ENCODE data around the gene CADPS. TPM values are rescaled to one million over a fixed set of nuclear protein-coding genes. Genes with fewer than 3 reads are reported as not detected.

Gene CADPS
- total and polyA plus RNA-seq, 2 experiments from 2014 or later, result 49.2 to 63.8 TPM

- Histone ChIP-seq H3K4me3 (no peak overlapping the region), H3K4me1 (ENCODE audit: low read depth) (no peaks in the 10 kb centered on the region)
Measured at GRCh38 chr3:62538691-62539356, 336.4 kb downstream of the CADPS start.

GRCh38 chr3:62534326-62534725 is 340.9 kb downstream of the CADPS start:
- Histone ChIP-seq H3K4me3 (no peak overlapping the region), H3K4me1 (ENCODE audit: low read depth) (no peaks in the 10 kb centered on the region), H3K36me3 (no peaks in the 10 kb centered on the region), H3K27ac (no peak overlapping the region), H3K9me3 (ENCODE audit: low read depth) (no peaks in the 10 kb centered on the region), H3K27me3 (no peaks in the 10 kb centered on the region)
- no peak for DNase-seq (ENCODE audit: low read depth in 1 of 2, low spot score in 1 of 2)
- TF ChIP-seq, protein P1, sequence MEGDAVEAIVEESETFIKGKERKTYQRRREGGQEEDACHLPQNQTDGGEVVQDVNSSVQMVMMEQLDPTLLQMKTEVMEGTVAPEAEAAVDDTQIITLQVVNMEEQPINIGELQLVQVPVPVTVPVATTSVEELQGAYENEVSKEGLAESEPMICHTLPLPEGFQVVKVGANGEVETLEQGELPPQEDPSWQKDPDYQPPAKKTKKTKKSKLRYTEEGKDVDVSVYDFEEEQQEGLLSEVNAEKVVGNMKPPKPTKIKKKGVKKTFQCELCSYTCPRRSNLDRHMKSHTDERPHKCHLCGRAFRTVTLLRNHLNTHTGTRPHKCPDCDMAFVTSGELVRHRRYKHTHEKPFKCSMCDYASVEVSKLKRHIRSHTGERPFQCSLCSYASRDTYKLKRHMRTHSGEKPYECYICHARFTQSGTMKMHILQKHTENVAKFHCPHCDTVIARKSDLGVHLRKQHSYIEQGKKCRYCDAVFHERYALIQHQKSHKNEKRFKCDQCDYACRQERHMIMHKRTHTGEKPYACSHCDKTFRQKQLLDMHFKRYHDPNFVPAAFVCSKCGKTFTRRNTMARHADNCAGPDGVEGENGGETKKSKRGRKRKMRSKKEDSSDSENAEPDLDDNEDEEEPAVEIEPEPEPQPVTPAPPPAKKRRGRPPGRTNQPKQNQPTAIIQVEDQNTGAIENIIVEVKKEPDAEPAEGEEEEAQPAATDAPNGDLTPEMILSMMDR (IDR thresholded peaks at IDR 0.05; ENCODE audit: low read depth, low read length), result no peak

More at GRCh38 chr3:62538691-62539356, 336.4 kb downstream of the CADPS start:
- H3K9me3 ChIP-seq (ENCODE audit: low read depth), result no peaks in the 10 kb centered on the region
- DNase-seq (ENCODE audit: low read depth in 1 of 2, low spot score in 1 of 2), result no peak
- H3K27me3 ChIP-seq, result no peaks in the 10 kb centered on the region
- TF ChIP-seq, protein P1 (IDR thresholded peaks at IDR 0.05; ENCODE audit: low read depth, low read length), result no peak
- no peak overlapping the region for H3K27ac ChIP-seq
- H3K36me3 ChIP-seq, result no peaks in the 10 kb centered on the region

DNA sequence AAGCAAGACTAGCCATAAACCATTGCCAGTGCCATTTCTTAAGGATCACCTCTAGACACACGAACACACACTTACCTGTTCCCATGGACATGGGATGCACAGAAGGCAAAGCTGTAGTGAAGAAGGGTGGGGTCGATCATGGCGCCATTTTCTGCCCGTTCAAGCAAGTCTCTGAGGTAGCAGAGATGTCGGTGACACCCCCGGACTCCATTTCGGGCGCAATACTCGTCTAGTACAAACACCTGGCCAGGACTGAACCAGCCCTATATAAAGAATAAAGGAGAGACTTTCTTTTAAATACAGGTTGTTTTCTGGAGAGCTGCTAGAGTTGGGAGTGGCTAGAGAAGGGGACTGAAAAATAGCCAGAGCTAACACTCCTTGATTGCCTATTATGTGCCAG is 342.4 kb downstream of the CADPS start:
- Histone ChIP-seq H3K36me3 (no peaks in the 10 kb centered on the region), H3K9me3 (ENCODE audit: low read depth) (no peaks in the 10 kb centered on the region), H3K27ac (no peak overlapping the region), H3K27me3 (no peaks in the 10 kb centered on the region), H3K4me1 (ENCODE audit: low read depth) (no peaks in the 10 kb centered on the region), H3K4me3 (no peak overlapping the region)
- no peak for DNase-seq (ENCODE audit: low read depth in 1 of 2, low spot score in 1 of 2)
- TF ChIP-seq, protein P1 (IDR thresholded peaks at IDR 0.05; ENCODE audit: low read depth, low read length), result no peak

- no peaks in the 10 kb centered on the region for H3K9me3 ChIP-seq (ENCODE audit: low read depth)
- no peaks in the 10 kb centered on the region for H3K4me1 ChIP-seq (ENCODE audit: low read depth)
- no peak overlapping the region for H3K4me3 ChIP-seq
- H3K36me3 ChIP-seq, result no peaks in the 10 kb centered on the region
- DNase-seq (ENCODE audit: low read depth in 1 of 2, low spot score in 1 of 2), result no peak
- no peak overlapping the region for H3K27ac ChIP-seq
- TF ChIP-seq, protein P1 (IDR thresholded peaks at IDR 0.05; ENCODE audit: low read depth, low read length), result no peak
- no peaks in the 10 kb centered on the region for H3K27me3 ChIP-seq
Measured at GRCh38 chr3:62531981-62532380, 343.2 kb downstream of the CADPS start.

DNA sequence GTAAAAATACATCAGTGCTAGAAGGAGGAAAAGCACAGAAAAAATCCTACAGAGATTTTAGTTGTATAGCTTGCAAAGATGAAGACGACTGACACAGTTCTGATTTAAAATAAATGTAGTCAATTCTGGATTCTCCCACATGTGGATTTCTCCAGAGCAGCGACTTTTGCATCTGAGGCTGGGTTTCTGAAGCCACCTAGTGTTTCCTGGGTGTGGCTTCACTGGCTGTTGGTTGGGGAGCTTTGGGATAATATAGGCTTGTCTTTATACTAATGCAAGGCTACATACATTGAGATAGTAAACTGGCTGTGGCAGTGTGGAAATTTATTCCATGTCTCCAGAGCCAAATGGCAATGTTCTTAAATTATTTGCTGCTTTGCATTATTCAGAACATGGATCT is 343.7 kb downstream of the CADPS start:
- Histone ChIP-seq H3K27ac (no peak overlapping the region), H3K27me3 (no peaks in the 10 kb centered on the region)
- TF ChIP-seq, protein P1 (IDR thresholded peaks at IDR 0.05; ENCODE audit: low read depth, low read length), result no peak

More for the DNA sequence above, 343.7 kb downstream of the CADPS start:
- Histone ChIP-seq H3K9me3 (ENCODE audit: low read depth) (no peaks in the 10 kb centered on the region), H3K4me3 (no peak overlapping the region), H3K4me1 (ENCODE audit: low read depth) (no peaks in the 10 kb centered on the region), H3K36me3 (no peaks in the 10 kb centered on the region)
- no peak for DNase-seq (ENCODE audit: low read depth in 1 of 2, low spot score in 1 of 2)
